ENCODE results near the gene ZNF480. TPM values are rescaled to one million over a fixed set of nuclear protein-coding genes. Genes with fewer than 3 reads are reported as not detected.

ZNF480 gene
- total RNA-seq, 2 donors from 2014 or later = 4.6 to 8.5 TPM

DNA sequence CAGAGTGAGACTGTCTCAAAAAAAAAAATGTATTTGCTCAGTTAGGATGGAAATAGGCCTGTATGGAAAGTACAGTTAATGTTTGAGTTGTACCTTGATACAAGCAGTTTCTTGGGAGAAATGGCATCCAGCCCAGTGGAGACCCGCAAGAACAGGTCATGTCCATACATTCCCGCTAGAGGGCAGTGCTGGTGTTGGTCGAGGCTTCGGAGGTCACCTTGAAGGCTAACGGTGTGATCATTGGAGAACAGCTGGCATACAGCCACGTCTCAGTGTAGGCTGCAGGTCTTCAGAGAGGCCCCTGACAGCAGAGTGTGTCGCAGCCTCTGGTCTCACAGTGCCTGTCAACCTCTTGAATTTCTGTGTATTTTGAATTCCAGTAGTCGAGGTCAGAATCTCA, 46.6 kb downstream of the ZNF480 start:
- H3K4me1 ChIP-seq (ENCODE audit: control insufficient read depth in 1 of 2, low read depth in 2 of 2) = no peaks in the 10 kb centered on the region
- TF ChIP-seq, protein P1, sequence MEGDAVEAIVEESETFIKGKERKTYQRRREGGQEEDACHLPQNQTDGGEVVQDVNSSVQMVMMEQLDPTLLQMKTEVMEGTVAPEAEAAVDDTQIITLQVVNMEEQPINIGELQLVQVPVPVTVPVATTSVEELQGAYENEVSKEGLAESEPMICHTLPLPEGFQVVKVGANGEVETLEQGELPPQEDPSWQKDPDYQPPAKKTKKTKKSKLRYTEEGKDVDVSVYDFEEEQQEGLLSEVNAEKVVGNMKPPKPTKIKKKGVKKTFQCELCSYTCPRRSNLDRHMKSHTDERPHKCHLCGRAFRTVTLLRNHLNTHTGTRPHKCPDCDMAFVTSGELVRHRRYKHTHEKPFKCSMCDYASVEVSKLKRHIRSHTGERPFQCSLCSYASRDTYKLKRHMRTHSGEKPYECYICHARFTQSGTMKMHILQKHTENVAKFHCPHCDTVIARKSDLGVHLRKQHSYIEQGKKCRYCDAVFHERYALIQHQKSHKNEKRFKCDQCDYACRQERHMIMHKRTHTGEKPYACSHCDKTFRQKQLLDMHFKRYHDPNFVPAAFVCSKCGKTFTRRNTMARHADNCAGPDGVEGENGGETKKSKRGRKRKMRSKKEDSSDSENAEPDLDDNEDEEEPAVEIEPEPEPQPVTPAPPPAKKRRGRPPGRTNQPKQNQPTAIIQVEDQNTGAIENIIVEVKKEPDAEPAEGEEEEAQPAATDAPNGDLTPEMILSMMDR (IDR thresholded peaks at IDR 0.05) = peak; percentile 51
- no peaks in the 10 kb centered on the region for H3K36me3 ChIP-seq
- no peaks in the 10 kb centered on the region for H3K9me3 ChIP-seq
- DNase-seq (ENCODE audit: low spot score) = no peak
- H3K27me3 ChIP-seq (replicated peaks; ENCODE audit: insufficient read depth) = no peaks in the 10 kb centered on the region
- no peak for ATAC-seq (ENCODE audit: insufficient number of reproducible peaks, low FRiP score, low read depth)
- H3K27ac ChIP-seq = no peak overlapping the region
- no peak overlapping the region for H3K4me3 ChIP-seq

DNA sequence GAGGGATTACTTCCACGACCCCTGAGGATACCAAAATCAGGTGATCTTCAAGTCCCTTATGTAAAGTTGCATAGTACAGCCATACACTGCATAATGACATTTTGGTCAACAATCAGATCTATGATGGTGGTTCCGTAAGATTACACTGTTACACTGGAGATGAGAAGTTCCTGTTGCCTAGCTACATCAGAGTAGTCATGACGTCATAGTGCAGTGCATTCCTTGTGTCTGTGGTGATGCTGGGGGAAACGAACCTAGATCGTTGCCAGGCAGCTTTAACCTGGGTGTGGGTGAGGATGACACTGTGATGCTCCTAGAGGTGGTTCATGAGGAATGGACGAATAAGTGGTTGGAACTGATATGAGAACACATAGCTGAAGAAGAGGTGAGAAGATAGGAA, 48.2 kb downstream of the ZNF480 start:
- H3K4me1 ChIP-seq (ENCODE audit: control insufficient read depth in 1 of 2, low read depth in 2 of 2) = no peaks in the 10 kb centered on the region
- no peak overlapping the region for H3K4me3 ChIP-seq
- H3K27ac ChIP-seq = no peak overlapping the region
- H3K9me3 ChIP-seq = no peaks in the 10 kb centered on the region
- DNase-seq (ENCODE audit: low spot score) = no peak
- H3K27me3 ChIP-seq (replicated peaks; ENCODE audit: insufficient read depth) = no peaks in the 10 kb centered on the region
- H3K36me3 ChIP-seq = no peaks in the 10 kb centered on the region
- ATAC-seq (ENCODE audit: insufficient number of reproducible peaks, low FRiP score, low read depth) = no peak
- TF ChIP-seq, protein P1 (IDR thresholded peaks at IDR 0.05) = no peak

DNA sequence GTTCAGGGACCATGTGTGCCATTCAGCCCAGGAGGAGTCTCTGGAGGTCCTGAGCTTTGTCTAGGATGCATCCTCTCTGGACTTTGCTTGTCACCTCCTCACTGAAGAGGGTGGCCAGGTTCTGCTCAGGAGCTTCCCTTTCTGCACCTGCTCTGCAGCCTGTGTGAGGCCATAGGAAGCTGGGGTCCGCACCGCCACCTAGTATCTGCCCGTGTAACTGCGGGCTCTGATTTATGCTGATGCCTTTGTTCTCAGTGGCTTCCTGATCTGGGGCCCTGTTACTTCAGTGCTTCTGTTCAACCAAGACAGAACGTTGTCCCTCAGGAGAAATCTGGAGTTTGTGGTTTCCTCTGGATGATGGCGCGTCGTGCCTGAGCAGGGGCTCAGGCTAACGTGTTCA, 54.5 kb downstream of the ZNF480 start:
- DNase-seq (ENCODE audit: low spot score) = no peak
- peaks cover 10% of the 10 kb centered on the region for H3K36me3 ChIP-seq
- H3K27me3 ChIP-seq (replicated peaks; ENCODE audit: insufficient read depth) = no peaks in the 10 kb centered on the region
- no peak for ATAC-seq (ENCODE audit: insufficient number of reproducible peaks, low FRiP score, low read depth)
- TF ChIP-seq, protein P1 (IDR thresholded peaks at IDR 0.05) = no peak
- H3K27ac ChIP-seq = no peak overlapping the region
- H3K4me3 ChIP-seq = no peak overlapping the region
- no peaks in the 10 kb centered on the region for H3K9me3 ChIP-seq
- no peaks in the 10 kb centered on the region for H3K4me1 ChIP-seq (ENCODE audit: control insufficient read depth in 1 of 2, low read depth in 2 of 2)

DNA sequence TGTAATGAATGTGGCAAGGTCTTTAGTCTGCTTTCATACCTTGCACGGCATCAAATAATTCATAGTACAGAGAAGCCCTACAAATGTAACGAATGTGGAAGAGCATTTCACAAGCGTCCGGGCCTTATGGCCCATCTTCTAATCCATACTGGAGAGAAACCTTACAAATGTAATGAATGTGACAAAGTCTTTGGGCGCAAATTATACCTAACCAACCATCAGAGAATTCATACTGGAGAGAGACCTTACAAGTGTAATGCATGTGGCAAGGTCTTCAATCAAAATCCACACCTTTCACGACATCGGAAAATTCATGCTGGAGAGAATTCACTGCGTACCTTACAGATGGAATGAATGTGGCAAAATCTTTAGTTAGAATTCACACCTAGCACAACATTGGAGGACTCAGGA, 69.5 kb downstream of the ZNF480 start:
- ATAC-seq (ENCODE audit: insufficient number of reproducible peaks, low FRiP score, low read depth) (no peak), DNase-seq (ENCODE audit: low spot score) (no peak)
- H3K27ac ChIP-seq = no peak overlapping the region
- H3K36me3 ChIP-seq = peaks cover 14% of the 10 kb centered on the region
- TF ChIP-seq, protein P1 (IDR thresholded peaks at IDR 0.05) = no peak
- H3K27me3 ChIP-seq (replicated peaks; ENCODE audit: insufficient read depth) = no peaks in the 10 kb centered on the region
- no peak overlapping the region for H3K4me3 ChIP-seq
- peaks cover 6 to 9% of the 10 kb centered on the region in 2 donors for H3K4me1 ChIP-seq (ENCODE audit: control insufficient read depth in 1 of 2, low read depth in 2 of 2)
- H3K9me3 ChIP-seq = peaks cover 66% of the 10 kb centered on the region

DNA sequence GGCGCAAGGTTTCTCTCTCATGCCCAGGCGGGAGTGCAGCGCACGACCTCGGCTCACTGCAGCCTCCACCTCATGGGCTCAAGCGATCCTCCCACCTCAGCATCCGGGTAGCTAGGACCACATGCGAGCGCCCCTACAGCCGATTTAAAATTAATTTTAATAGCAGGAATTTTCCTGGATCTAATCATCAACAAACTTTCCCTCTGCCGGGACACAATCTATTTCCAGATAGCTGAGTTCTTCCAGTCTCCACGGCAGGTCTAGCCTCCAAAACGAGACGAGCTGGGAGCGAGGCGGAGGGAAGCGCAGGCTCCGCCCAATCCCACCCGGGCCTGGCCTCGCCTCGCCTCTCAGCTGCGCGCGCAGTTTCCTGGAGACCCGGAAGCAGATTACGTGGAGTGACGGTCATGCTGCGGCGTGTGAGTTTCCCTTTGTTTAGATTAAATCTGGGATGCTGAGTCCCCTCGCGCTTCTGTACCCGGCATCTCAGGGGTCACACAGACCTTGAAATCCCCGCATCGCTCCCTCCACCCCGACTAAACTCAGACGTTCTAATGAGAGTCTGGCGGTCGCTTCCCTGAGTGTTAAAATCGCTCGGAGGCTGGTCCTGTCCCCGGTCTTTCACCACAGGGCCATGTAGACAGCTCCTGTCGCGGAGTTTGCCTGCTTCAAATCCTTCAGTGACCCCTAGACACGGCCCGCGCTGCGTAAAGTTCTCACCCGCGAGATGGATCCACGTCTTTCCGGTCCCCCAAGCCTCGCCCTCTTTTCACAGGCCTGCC, 72.8 kb downstream of the ZNF480 start, which contains the start of gene ZNF880:
ZNF880 (plus strand) TSS at position 365 of the 782 bp plus-strand sequence; CDS start at position 408, 43 bp downstream.
- TF ChIP-seq, protein P1 (IDR thresholded peaks at IDR 0.05) = peak; percentile 25
- H3K9me3 ChIP-seq = peaks cover 44% of the 10 kb centered on the region
- H3K4me1 ChIP-seq (ENCODE audit: control insufficient read depth in 1 of 2, low read depth in 2 of 2) = peaks cover 6 to 9% of the 10 kb centered on the region in 2 donors
- no peaks in the 10 kb centered on the region for H3K27me3 ChIP-seq (replicated peaks; ENCODE audit: insufficient read depth)
- H3K36me3 ChIP-seq = peaks cover 21% of the 10 kb centered on the region
- peak within 1 kb of the TSS; percentile 99 for H3K4me3 ChIP-seq
- ATAC-seq (ENCODE audit: insufficient number of reproducible peaks, low FRiP score, low read depth) (peak; percentile 94), DNase-seq (ENCODE audit: low spot score) (peak; percentile 82)
- peak within 1 kb of the TSS; percentile 97 to 100 for H3K27ac ChIP-seq

All from thoracic aorta (tissue), 2 donors.